CD4-positive, alpha-beta T cell treated with Interleukin-6 at 100 ng/mL for 8 hours (primary cell): ENCODE data around the gene IL1RL2.

Experiments
- DNase-seq: peaks from one replicate; pipeline ENCODE4 v3.0.0-alpha.2; 2020; ENCODE audit warnings: mixed read lengths, low spot score

IL1RL2 gene

GRCh38 chr2:102186791-102187495 is at the start of gene IL1RL2:
Gene IL1RL2 (plus strand): TSS chr2:102187023. CDS start chr2:102187868, 845 bp downstream.
- DNase-seq, result no peak

DNA sequence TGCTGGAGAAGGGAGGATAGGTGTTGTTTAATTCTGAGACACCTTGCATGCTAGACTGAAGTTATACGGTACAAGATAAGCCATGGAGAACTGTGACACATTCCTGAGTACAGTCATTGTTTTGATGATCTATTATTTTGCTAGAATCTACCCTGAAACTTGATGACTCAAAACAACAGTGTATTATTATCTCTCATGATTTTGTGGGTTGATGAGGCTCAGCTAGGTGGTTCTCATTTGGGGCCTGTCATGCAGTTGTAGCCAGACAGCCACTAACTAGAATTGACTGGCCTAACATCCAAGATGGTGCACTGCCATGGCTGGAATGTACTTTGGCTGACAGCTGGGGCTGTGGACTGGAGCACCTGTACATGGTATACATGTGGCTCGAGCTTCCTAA is 49.7 kb upstream of the IL1RL2 start:
- no peak for DNase-seq

DNA sequence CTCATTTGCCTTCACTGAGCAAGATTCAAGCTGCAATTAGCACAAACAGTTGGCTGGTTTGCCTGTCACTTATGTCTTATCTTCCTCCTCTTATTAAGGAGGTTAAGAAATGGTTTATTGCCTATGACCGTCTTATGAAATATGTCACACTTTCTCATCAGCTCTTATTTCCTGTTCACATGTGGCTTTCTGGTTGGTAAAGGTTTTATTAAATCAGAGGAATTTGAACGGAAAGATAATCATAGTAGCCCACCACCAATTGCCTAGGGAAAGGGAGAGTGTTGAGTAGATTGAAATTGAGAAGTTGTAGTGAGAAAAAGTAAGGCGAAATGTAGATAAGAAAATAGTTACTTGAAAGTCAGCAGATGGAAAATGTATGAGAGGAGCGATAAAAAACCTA is 48.5 kb upstream of the IL1RL2 start:
- DNase-seq, result no peak

- no peak for DNase-seq
Observed at GRCh38 chr2:102139851-102140250, 47.0 kb upstream of the IL1RL2 start.

DNA sequence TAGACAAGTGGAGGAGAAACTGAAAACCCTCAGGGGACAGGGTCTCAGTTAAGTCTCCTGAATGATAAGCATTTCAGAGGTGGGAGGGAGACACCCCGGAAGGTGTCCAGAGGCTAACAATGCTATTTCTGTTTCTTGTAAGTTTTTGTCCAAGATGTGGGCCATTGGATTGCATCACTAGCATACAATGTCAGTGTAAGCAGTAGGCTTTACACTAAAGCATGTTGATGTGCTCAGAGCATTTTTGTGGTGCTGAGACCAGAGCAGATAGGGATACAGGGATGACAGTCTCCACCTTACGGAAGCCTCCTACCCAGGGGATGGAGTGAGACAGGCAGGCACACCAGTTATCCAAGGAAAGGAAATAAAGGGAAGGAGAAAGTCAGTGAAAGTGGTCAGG is 46.4 kb upstream of the IL1RL2 start:
- DNase-seq, result no peak

GRCh38 chr2:102141011-102141943 is 45.5 kb upstream of the IL1RL2 start:
- DNase-seq, result no peak

GRCh38 chr2:102141970-102142828 is 44.6 kb upstream of the IL1RL2 start, which contains the start of gene IL1R1:
Gene IL1R1 (plus strand): TSS chr2:102142746. CDS start chr2:102157725, 14,979 bp downstream.
- no peak for DNase-seq

GRCh38 chr2:102142829-102143449 is 43.9 kb upstream of the IL1RL2 start:
- DNase-seq, result no peak

GRCh38 chr2:102143450-102143985 is 43.3 kb upstream of the IL1RL2 start:
- no peak for DNase-seq

- DNase-seq, result no peak
Observed at GRCh38 chr2:102144128-102144527, 42.7 kb upstream of the IL1RL2 start.

DNA sequence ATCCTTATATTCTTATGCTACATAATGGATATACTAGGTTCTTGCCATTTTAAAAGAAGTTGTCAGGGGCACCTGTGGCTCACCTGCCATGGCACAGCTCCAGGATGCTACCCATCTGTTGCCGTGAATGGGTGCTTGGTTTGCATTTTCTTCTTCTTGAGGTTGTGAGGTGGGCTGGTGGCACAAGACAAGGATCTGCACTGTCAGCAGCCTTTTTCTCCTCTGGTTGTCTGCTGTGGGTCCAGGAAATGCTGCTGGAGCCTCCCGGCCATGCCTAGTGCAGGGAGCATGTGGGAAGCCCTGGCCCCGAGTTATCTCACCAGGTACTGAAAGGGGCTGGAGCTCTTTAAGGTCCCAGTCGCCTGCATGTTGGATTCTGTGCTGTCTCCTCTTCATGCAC is 41.7 kb upstream of the IL1RL2 start:
- no peak for DNase-seq

DNA sequence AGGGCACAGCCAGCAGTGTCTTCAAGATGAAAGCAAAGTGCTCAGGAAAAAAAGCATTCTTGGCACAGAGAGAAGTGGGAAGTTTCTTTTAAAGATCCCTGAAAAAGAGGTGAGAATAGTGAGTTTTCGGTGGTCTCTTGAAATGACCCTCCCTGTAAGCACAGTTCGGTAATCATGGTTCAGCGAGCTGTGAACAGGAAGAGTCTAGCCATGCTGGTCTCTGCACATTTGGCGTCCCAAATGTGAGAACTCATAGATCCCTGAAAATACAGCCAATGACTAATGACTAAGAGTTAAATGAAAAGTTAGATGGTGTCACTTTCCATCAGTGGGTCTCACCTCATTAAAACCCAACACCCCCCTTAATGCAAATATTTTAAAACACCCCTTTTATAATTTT is 40.9 kb upstream of the IL1RL2 start:
- no peak for DNase-seq

- no peak for DNase-seq
Observed at GRCh38 chr2:102147935-102148334, 38.9 kb upstream of the IL1RL2 start.

- DNase-seq, result no peak
Observed at GRCh38 chr2:102149243-102149642, 37.6 kb upstream of the IL1RL2 start.

GRCh38 chr2:102149644-102150455 is 37.0 kb upstream of the IL1RL2 start:
- no peak for DNase-seq

GRCh38 chr2:102154364-102154763 is 32.5 kb upstream of the IL1RL2 start:
- DNase-seq, result no peak

DNA sequence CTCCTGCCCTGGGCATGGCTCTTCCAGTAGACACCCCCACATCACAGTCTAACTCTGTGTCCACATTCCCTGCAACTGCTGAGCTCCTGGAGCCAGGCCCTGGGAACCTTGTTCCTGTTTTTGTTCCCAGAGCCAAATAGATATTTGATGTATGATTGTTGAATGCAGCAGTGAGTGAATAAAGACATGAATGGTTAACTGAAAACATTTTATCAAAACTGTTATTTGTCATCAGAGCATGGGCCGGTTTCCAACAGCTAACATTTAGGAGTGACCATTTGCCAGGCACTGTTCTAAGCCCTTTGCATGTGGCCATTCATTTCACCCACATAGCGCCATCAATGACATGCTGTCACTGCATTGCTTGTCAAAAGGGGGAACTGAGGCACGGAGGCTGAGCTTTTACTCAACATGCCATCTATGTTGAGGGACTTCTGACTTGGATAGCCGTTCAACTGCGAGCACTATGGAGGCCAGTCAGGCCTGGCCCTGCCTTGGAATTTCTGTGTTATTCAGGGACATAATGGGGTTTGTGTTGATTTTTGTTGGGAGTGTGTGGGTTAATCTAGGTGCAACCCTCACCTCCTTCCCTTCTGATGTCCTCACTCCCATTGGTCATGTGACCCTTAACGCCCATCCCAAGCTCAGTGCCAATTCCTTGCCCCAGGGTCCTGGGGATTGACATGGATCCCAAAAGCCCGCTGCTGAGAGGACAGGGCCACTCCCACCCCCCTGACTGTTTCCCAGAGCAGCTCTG is 31.7 kb upstream of the IL1RL2 start:
- no peak for DNase-seq

GRCh38 chr2:102155703-102156515 is 30.9 kb upstream of the IL1RL2 start:
- DNase-seq, result no peak
